Psoas muscle (tissue), 8 donors: Measurements from ENCODE around the gene ADCY10. TPM values are rescaled to one million over a fixed set of nuclear protein-coding genes. Genes with fewer than 3 reads are reported as not detected.

Experiments
- ATAC-seq, 4 donors: fragments of 200-7000 bp; cut with Tn5 transposase; one replicate each; pipeline ENCODE4 v1.9.1; 2020; ENCODE audit warnings: moderate library complexity in 3 of 4, mild to moderate bottlenecking in 2 of 4
- DNase-seq, 2 donors: peaks; one replicate each; pipeline ENCODE4 v3.0.0-alpha.2; 2020
- H3K27ac ChIP-seq: fragments of 200-600 bp; one replicate; pipeline ENCODE4 v1.8.0; 2022
- H3K27me3 ChIP-seq, 3 donors: fragments of 200-600 bp in 1 of 3; one replicate each; pipeline versions ENCODE4 v1.6.1 to v1.8.0; 2013 to 2022; ENCODE audit warnings: low read length in 2 of 3, mild to moderate bottlenecking in 2 of 3, moderate library complexity in 1 of 3; ENCODE audit not compliant: insufficient read depth in 3 of 3
- H3K36me3 ChIP-seq, 2 donors: fragments of 200-600 bp in 1 of 2; one replicate each; pipeline versions ENCODE4 v1.6.1 to v1.8.0; 2013 to 2022; ENCODE audit warnings: low read depth in 1 of 2, mild to moderate bottlenecking in 1 of 2, moderate library complexity in 1 of 2; ENCODE audit not compliant: insufficient read depth in 1 of 2
- H3K4me1 ChIP-seq: fragments of 200-600 bp; one replicate; pipeline ENCODE4 v1.8.0; 2022
- H3K4me3 ChIP-seq: fragments of 200-600 bp; one replicate; pipeline ENCODE4 v1.8.0; 2022; ENCODE audit warnings: mild to moderate bottlenecking
- H3K9me3 ChIP-seq: fragments of 200-600 bp; one replicate; pipeline ENCODE4 v1.8.0; 2022
- WGBS, 3 donors: extraction: QIAGEN DNeasy Blood & Tissue Kit; methylation state at CpG; one replicate each; pipeline versions ENCODE4 v1.1.6 to v1.1.7; 2013; 5-methylcytosine and 5-hydroxymethylcytosine counted together
- intact Hi-C, 2 donors: fragments of 100-400 bp; cut with DNase I; formaldehyde crosslinking; loops; one replicate each; pipeline versions ENCODE4 v1.11.0 to v1.14.2; 2022
- polyA plus RNA-seq, 3 donors: library from polyadenylated mRNA; stranded (reverse); fragments of 200-250 nt; gene quantifications; one replicate each; pipeline ENCODE4 v1.2.3, GENCODE V29; 2013
- total RNA-seq, 4 donors: library from RNA; stranded (reverse); fragmentation: NEBNext Ultra II Directional in 2 of 4; extraction: Animal tissue kit (Norgen Biotek cat#: 25700) in 2 of 4; gene quantifications; one replicate each; pipeline versions ENCODE4 v1.2.1 to v1.2.4, GENCODE V29; 2021 to 2023
- TF ChIP-seq, protein P1 (sequence below): fragments of 200-600 bp; IDR thresholded peaks from one replicate; pipeline ENCODE4 v1.8.0; 2022; ENCODE audit warnings: antibody characterized with exemption
- donor health status: healthy with polysubstance abuse.
- donor health status: DM: no; HTN: no; CAD: no; lungs with moderate emphysema.
- donor health status: Bipolar disorder and iron deficiency.
- donor health status: healthy.
- donor health status: DM: yes; HTN: yes; CAD: no.
- donor health status: DM: no; HTN: no; CAD: no.
- donor health status: DM: no; HTN: no; CAD: no.
- donor health status: DM: yes; HTN: yes; CAD: no.

ADCY10 gene
- total and polyA plus RNA-seq, 7 donors, result 0.01 to 0.54 (median 0.17) TPM

GRCh38 chr1:167882376-167882775 lies 31.6 kb downstream of the ADCY10 start:
- no peak for ATAC-seq
- Histone ChIP-seq H3K9me3 (no peaks in the 10 kb centered on the region), H3K27ac (no peak overlapping the region), H3K4me3 (no peak overlapping the region), H3K4me1 (no peaks in the 10 kb centered on the region), H3K27me3 (no peaks in the 10 kb centered on the region), H3K36me3 (no peaks in the 10 kb centered on the region)
- no peak for DNase-seq
- intact Hi-C loops, result no loop called here
- TF ChIP-seq, protein P1, sequence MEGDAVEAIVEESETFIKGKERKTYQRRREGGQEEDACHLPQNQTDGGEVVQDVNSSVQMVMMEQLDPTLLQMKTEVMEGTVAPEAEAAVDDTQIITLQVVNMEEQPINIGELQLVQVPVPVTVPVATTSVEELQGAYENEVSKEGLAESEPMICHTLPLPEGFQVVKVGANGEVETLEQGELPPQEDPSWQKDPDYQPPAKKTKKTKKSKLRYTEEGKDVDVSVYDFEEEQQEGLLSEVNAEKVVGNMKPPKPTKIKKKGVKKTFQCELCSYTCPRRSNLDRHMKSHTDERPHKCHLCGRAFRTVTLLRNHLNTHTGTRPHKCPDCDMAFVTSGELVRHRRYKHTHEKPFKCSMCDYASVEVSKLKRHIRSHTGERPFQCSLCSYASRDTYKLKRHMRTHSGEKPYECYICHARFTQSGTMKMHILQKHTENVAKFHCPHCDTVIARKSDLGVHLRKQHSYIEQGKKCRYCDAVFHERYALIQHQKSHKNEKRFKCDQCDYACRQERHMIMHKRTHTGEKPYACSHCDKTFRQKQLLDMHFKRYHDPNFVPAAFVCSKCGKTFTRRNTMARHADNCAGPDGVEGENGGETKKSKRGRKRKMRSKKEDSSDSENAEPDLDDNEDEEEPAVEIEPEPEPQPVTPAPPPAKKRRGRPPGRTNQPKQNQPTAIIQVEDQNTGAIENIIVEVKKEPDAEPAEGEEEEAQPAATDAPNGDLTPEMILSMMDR, result no peak
- 91 to 93% (median 91%) methylated on average over 8 of the region's 8 CpGs for WGBS, 3 donors

- ATAC-seq (no peak), DNase-seq (no peak)
- Histone ChIP-seq H3K36me3 (no peaks in the 10 kb centered on the region), H3K4me3 (no peak overlapping the region), H3K27ac (no peak overlapping the region), H3K9me3 (no peaks in the 10 kb centered on the region), H3K27me3 (no peaks in the 10 kb centered on the region), H3K4me1 (no peaks in the 10 kb centered on the region)
- TF ChIP-seq, protein P1, result no peak
- WGBS, 3 donors, result 85 to 89% (median 87%) methylated on average over 3 of the region's 3 CpGs
- intact Hi-C loops, result no loop called here
Measured at GRCh38 chr1:167881786-167882185, 32.1 kb downstream of the ADCY10 start.

DNA sequence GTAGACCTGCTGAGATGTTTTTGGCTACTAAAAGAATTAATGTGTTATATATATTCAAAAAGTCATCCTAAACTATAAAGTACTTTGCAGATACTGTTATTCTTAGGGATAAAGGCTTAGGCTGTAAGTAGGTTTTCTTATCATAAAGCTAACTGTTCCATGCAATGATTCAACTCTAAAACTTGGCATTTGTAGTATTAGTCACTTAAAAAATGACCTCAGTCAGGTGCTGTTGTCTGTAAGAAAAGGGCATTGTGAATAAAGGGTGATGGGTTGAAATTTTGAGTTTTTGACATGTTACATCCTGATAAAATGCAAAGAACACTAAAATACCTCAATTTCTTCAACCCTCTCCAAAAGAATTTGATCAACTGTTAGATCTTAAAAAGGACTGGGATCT lies 32.9 kb downstream of the ADCY10 start:
- TF ChIP-seq, protein P1, result no peak
- Histone ChIP-seq H3K27me3 (no peaks in the 10 kb centered on the region), H3K4me3 (no peak overlapping the region), H3K36me3 (no peaks in the 10 kb centered on the region), H3K9me3 (no peaks in the 10 kb centered on the region), H3K27ac (no peak overlapping the region), H3K4me1 (no peaks in the 10 kb centered on the region)
- intact Hi-C loops, result no loop called here
- no peak for DNase-seq
- no peak for ATAC-seq

DNA sequence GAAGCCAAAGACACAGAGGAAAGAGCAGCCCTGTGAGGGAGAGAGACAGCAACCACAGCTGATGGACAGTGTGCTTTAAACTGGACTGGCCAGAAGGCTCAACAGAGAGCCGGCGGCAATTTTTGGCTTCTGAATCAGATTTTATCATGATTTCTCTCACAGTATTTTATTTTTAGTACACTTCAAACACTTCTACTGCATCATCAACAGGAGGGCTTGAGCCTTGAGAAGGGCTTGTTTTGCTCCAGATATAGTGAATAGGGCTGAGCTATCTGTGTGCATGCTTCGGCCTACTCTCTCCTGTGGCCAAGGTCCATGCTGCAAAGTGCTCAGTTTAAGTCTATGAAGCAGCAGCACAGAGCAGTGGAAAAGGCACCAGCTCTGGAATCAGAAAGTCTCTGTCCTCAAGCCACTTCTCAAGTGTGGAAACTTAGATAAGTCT lies 33.3 kb downstream of the ADCY10 start:
- 88 to 91% (median 90%) methylated on average over 3 of the region's 3 CpGs for WGBS, 3 donors
- Histone ChIP-seq H3K4me1 (no peaks in the 10 kb centered on the region), H3K9me3 (no peaks in the 10 kb centered on the region), H3K27ac (no peak overlapping the region), H3K36me3 (no peaks in the 10 kb centered on the region), H3K4me3 (no peak overlapping the region), H3K27me3 (no peaks in the 10 kb centered on the region)
- TF ChIP-seq, protein P1, result no peak
- intact Hi-C loops, result no loop called here
- ATAC-seq, result no peak
- DNase-seq, result no peak

- Histone ChIP-seq H3K4me1 (no peaks in the 10 kb centered on the region), H3K27me3 (no peaks in the 10 kb centered on the region), H3K27ac (no peak overlapping the region), H3K9me3 (no peaks in the 10 kb centered on the region), H3K4me3 (no peak overlapping the region), H3K36me3 (no peaks in the 10 kb centered on the region)
- DNase-seq (no peak), ATAC-seq (no peak)
- WGBS, 3 donors, result 79 to 92% (median 88%) methylated on average over 1 of the region's 1 CpG
- TF ChIP-seq, protein P1, result no peak
- intact Hi-C loops, result no loop called here
Measured at GRCh38 chr1:167879508-167879907, 34.4 kb downstream of the ADCY10 start.
